Measurements from ENCODE around the gene MBTPS2.

Gene MBTPS2

DNA sequence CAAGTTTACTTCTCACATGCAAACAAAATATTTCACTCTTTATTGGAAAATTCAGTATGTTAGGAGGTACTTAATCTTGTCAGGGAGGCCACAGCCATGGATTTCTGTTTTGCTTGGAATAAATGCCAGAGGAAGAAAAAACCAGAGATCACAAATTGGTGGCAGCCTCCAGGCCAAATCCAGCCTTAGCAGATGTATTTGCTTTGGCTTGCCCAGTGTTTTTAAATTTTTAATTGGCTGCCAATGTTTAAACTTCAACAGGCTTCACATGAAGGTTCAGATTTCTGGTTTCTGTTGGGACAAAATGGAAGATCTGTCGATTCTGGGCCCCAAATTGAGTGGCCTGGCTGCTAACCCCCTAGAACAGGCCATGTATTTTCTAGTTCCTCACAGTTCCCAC, 35.6 kb downstream of the MBTPS2 start:
- ChIA-PET CTCF (no interaction called here), POLR2A (no interaction called here)
- DNase-seq (ENCODE audit: extremely low spot score) = no peak
- TF ChIP-seq FOXA1 (IDR thresholded peaks at IDR 0.05) = no peak
- TF ChIP-seq ARNT (IDR thresholded peaks at IDR 0.05) = no peak
- TF ChIP-seq ZNF384 (IDR thresholded peaks at IDR 0.05) = no peak

DNA sequence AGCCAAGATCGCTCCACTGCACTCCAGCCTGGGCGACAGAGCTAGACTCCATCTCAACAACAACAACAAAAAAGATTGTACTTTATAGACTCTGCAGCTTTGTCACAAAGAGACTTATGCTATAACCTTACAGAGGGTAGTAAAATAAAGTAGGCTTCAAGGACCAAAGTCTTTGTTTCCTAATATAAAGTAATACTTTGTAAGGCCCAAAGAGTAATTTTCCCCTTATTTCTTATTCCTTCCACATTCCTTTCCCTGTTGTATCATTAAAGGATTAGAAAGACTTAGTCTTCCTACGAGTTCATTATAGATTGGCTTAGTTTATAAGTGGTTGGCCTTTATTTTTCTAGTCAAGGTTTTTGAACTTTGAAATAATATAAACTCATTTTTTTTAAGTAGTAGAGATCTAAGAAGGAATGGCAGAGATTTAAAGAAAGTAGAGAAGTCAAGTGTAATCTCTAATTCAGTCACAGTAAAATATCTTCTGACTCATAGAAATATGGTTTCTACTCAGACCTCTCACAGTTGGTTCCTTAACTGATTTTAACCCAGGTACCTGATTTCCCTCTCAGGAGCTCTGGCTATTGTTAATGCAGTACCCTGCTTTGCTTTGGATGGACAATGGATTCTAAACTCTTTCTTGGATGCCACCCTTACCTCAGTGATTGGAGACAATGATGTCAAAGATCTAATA, 42.6 kb downstream of the MBTPS2 start:
- ChIA-PET CTCF (no interaction called here), POLR2A (no interaction called here)
- TF ChIP-seq FOXK2 (IDR thresholded peaks at IDR 0.05) (no peak), CTBP1 (IDR thresholded peaks at IDR 0.05; ENCODE audit: borderline replicate concordance) (no peak), SP1 (IDR thresholded peaks at IDR 0.05) (no peak), SUZ12 (IDR thresholded peaks at IDR 0.05) (no peak), TARDBP (IDR thresholded peaks at IDR 0.05) (no peak), L3MBTL2 (conservative IDR thresholded peaks at IDR 0.05) (no peak), ZNF384 (IDR thresholded peaks at IDR 0.05) (no peak), ARNT (IDR thresholded peaks at IDR 0.05) (no peak), FOXA1 (IDR thresholded peaks at IDR 0.05) (no peak), BHLHE40 (IDR thresholded peaks at IDR 0.05; ENCODE audit: borderline replicate concordance) (no peak), HDGF (IDR thresholded peaks at IDR 0.05; ENCODE audit: borderline replicate concordance) (no peak), NFRKB (IDR thresholded peaks at IDR 0.05) (no peak), FOXM1 (IDR thresholded peaks at IDR 0.05; ENCODE audit: borderline replicate concordance) (no peak), ELF4 (IDR thresholded peaks at IDR 0.05) (no peak), LEF1 (IDR thresholded peaks at IDR 0.05; ENCODE audit: borderline replicate concordance) (no peak)
- TF ChIP-seq, protein P1, sequence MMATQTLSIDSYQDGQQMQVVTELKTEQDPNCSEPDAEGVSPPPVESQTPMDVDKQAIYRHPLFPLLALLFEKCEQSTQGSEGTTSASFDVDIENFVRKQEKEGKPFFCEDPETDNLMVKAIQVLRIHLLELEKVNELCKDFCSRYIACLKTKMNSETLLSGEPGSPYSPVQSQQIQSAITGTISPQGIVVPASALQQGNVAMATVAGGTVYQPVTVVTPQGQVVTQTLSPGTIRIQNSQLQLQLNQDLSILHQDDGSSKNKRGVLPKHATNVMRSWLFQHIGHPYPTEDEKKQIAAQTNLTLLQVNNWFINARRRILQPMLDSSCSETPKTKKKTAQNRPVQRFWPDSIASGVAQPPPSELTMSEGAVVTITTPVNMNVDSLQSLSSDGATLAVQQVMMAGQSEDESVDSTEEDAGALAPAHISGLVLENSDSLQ (IDR thresholded peaks at IDR 0.05) = no peak
- DNase-seq (ENCODE audit: extremely low spot score) = no peak

DNA sequence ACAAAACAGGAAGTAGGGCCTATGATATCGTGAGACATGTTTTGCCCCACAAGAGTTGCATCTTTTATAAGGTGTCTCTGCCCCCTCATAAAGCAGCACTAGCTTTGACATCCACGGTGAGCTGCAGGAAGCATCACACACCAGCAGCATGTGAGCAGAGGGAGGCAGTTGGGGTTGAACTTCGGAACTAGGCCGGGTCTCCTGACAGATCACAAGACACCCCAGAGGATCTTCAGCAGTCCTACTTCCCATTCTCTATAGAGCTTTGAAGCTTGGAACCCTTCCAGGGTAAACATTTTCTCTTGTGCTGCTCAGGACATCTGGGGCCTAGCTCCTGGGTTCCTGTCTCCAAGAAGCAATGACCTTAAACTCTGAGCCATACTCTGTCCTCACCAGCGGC, 43.8 kb downstream of the MBTPS2 start:
- POLR2A ChIA-PET = no interaction called here
- TF ChIP-seq ARNT (IDR thresholded peaks at IDR 0.05) (no peak), CTBP1 (IDR thresholded peaks at IDR 0.05; ENCODE audit: borderline replicate concordance) (no peak)
- CTCF ChIA-PET = interaction anchor here (0.7 kb wide), 1 partner anchor 585 kb away, joined by 3 read pairs; no protein-coding TSS in a partner anchor
- DNase-seq (ENCODE audit: extremely low spot score) = no peak

DNA sequence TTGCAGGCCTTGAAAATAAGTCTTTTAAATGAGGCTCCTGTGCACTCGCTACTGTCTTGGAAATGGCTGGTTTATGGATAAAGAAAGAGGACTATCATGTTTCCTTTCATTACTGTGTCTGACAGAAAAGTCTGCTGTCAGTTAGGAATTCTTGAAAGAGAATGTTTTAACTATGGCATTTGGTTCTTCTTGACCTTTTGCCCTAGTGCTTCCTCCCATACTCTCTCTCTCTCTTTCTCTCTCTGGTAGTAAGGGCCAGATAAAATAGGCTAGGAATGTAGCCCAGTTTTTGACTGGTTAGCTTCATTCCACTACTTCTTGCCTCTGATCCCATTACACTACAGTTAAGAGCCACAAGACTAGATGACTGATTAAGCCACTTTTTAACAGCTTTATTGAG, 46.2 kb downstream of the MBTPS2 start:
- POLR2A ChIA-PET = no interaction called here
- CTCF ChIA-PET = no interaction called here
- TF ChIP-seq FOXA1 (IDR thresholded peaks at IDR 0.05) (no peak), LEF1 (IDR thresholded peaks at IDR 0.05; ENCODE audit: borderline replicate concordance) (no peak), L3MBTL2 (conservative IDR thresholded peaks at IDR 0.05) (no peak), ARNT (IDR thresholded peaks at IDR 0.05) (no peak), FOXM1 (IDR thresholded peaks at IDR 0.05; ENCODE audit: borderline replicate concordance) (no peak), HDGF (IDR thresholded peaks at IDR 0.05; ENCODE audit: borderline replicate concordance) (no peak), BHLHE40 (IDR thresholded peaks at IDR 0.05; ENCODE audit: borderline replicate concordance) (no peak), ZNF384 (IDR thresholded peaks at IDR 0.05) (no peak)
- DNase-seq (ENCODE audit: extremely low spot score) = no peak

DNA sequence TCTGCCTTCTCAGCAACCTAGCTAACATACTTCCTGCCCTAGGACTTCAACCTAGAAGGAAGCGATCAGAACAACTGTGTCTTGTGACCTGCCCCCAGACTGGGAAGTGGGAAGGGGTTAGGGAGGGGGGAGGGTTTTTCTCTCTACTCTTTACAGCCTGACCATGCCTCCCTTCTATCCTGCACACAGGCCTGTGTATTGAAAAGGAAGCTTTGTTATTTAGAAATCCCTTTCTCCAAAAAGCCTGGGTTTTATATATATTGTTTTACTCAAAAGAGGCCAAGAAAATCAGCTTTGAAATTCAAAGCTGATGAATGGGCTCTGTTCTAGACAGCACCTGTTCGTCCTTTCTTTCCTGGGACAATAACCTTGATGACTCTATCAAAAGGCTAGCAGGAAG, 65.9 kb downstream of the MBTPS2 start:
- CTCF ChIA-PET = no interaction called here
- no peak for TF ChIP-seq HDGF (IDR thresholded peaks at IDR 0.05; ENCODE audit: borderline replicate concordance)
- TF ChIP-seq CTBP1 (IDR thresholded peaks at IDR 0.05; ENCODE audit: borderline replicate concordance) = no peak
- TF ChIP-seq FOXK2 (IDR thresholded peaks at IDR 0.05) = no peak
- no peak for TF ChIP-seq ELF4 (IDR thresholded peaks at IDR 0.05)
- no peak for TF ChIP-seq LEF1 (IDR thresholded peaks at IDR 0.05; ENCODE audit: borderline replicate concordance)
- TF ChIP-seq, protein P1 (IDR thresholded peaks at IDR 0.05) = no peak
- TF ChIP-seq L3MBTL2 (conservative IDR thresholded peaks at IDR 0.05) = no peak
- TF ChIP-seq TARDBP (IDR thresholded peaks at IDR 0.05) = no peak
- TF ChIP-seq NFRKB (IDR thresholded peaks at IDR 0.05) = no peak
- POLR2A ChIA-PET = no interaction called here
- DNase-seq (ENCODE audit: extremely low spot score) = no peak

DNA sequence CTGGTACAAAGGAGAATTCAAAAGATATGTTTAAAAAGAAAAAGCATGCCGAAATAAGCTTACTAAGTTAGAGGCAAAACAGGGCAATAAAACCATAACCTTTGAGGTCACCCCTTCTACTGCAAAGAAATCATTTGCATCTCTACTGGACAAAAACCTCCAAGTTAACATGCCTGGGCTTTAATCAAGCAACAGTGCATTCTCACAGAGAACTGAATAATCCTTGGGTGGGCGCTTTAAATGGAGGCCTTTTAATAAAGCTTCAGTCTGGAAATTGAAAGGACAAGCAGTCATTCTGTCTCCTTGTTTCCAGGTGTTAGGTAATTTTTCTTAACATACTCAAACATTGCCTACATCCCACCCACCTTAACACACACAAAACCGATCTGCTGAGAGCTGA, 66.5 kb downstream of the MBTPS2 start:
- POLR2A ChIA-PET = no interaction called here
- DNase-seq (ENCODE audit: extremely low spot score) = no peak
- TF ChIP-seq FOXA1 (IDR thresholded peaks at IDR 0.05) (no peak), FOXM1 (IDR thresholded peaks at IDR 0.05; ENCODE audit: borderline replicate concordance) (no peak), ZNF384 (IDR thresholded peaks at IDR 0.05) (no peak), SUZ12 (IDR thresholded peaks at IDR 0.05) (no peak), SP1 (IDR thresholded peaks at IDR 0.05) (no peak), ELF4 (IDR thresholded peaks at IDR 0.05) (no peak), FOXK2 (IDR thresholded peaks at IDR 0.05) (no peak), ARNT (IDR thresholded peaks at IDR 0.05) (no peak), LEF1 (IDR thresholded peaks at IDR 0.05; ENCODE audit: borderline replicate concordance) (no peak), TARDBP (IDR thresholded peaks at IDR 0.05) (no peak), CTBP1 (IDR thresholded peaks at IDR 0.05; ENCODE audit: borderline replicate concordance) (no peak), BHLHE40 (IDR thresholded peaks at IDR 0.05; ENCODE audit: borderline replicate concordance) (no peak), NFRKB (IDR thresholded peaks at IDR 0.05) (no peak)
- TF ChIP-seq, protein P1 (IDR thresholded peaks at IDR 0.05) = no peak
- CTCF ChIA-PET = no interaction called here

DNA sequence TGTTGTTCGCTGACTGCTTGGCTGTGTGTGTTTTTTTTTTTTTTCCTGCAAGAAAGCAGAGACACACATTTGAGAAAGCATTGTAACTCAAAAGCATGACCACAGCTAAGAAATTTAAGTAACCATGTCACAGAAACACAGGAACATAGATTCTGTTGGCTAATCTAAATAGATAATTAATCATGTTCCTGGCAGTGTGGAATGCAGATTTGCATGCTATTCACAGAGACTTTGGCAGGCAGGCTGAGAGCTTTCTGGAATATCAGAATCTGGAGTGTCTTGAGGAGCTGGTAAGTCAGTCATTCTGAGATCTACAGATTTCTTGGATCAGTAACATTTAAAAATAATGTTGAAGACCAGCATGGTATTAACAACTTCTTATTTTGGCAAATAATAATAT, 67.8 kb downstream of the MBTPS2 start:
- POLR2A ChIA-PET = no interaction called here
- DNase-seq (ENCODE audit: extremely low spot score) = no peak
- CTCF ChIA-PET = interaction anchor here (0.6 kb wide), 1 partner anchor 153 kb away, joined by 4 read pairs; no protein-coding TSS in a partner anchor
- TF ChIP-seq SP1 (IDR thresholded peaks at IDR 0.05) (no peak), ZNF384 (IDR thresholded peaks at IDR 0.05) (no peak), FOXK2 (IDR thresholded peaks at IDR 0.05) (no peak), HDGF (IDR thresholded peaks at IDR 0.05; ENCODE audit: borderline replicate concordance) (no peak), NFRKB (IDR thresholded peaks at IDR 0.05) (no peak), CTBP1 (IDR thresholded peaks at IDR 0.05; ENCODE audit: borderline replicate concordance) (no peak), FOXM1 (IDR thresholded peaks at IDR 0.05; ENCODE audit: borderline replicate concordance) (no peak), L3MBTL2 (conservative IDR thresholded peaks at IDR 0.05) (no peak)
- TF ChIP-seq, protein P1 (IDR thresholded peaks at IDR 0.05) = no peak
